GM19395 (cell line): ENCODE results near the gene NUDT7.
A peak's percentile ranks its signal among the peaks of the same experiment; 100 is the strongest.

Experiments used
- ATAC-seq: cut with Tn5 transposase; IDR thresholded peaks from one replicate; pipeline ENCODE4 v1.9.1; 2021; ENCODE audit warnings: mild to moderate bottlenecking, moderate library complexity; ENCODE audit not compliant: unreplicated experiment

NUDT7 gene

GRCh38 chr16:77723108-77723514, 797 bp downstream of the NUDT7 start:
- ATAC-seq, result peak; percentile 20

GRCh38 chr16:77724174-77724573, 1.9 kb downstream of the NUDT7 start:
- no peak for ATAC-seq

- no peak for ATAC-seq
These were observed 7.6 kb downstream of the NUDT7 start for GRCh38 chr16:77729951-77730350.

- no peak for ATAC-seq
These were observed 10.1 kb downstream of the NUDT7 start for GRCh38 chr16:77732241-77732946.

GRCh38 chr16:77736879-77737278, 14.6 kb downstream of the NUDT7 start:
- ATAC-seq, result peak; percentile 96

GRCh38 chr16:77738706-77739558, 16.6 kb downstream of the NUDT7 start:
- no peak for ATAC-seq

GRCh38 chr16:77739559-77739892, 17.2 kb downstream of the NUDT7 start:
- ATAC-seq, result no peak

- ATAC-seq, result no peak
These were observed 21.8 kb downstream of the NUDT7 start for GRCh38 chr16:77744141-77744540.

- ATAC-seq, result no peak
These were observed 23.7 kb downstream of the NUDT7 start for GRCh38 chr16:77745972-77746371.

- no peak for ATAC-seq
These were observed 26.2 kb downstream of the NUDT7 start for GRCh38 chr16:77748421-77749005.

- ATAC-seq, result no peak
These were observed 27.1 kb downstream of the NUDT7 start for GRCh38 chr16:77749415-77749814.

- no peak for ATAC-seq
These were observed 35.7 kb downstream of the NUDT7 start for GRCh38 chr16:77758046-77758445.

- no peak for ATAC-seq
These were observed 36.2 kb downstream of the NUDT7 start for GRCh38 chr16:77758508-77758907.

GRCh38 chr16:77759201-77759600, 36.9 kb downstream of the NUDT7 start:
- no peak for ATAC-seq

- ATAC-seq, result no peak
These were observed 37.5 kb downstream of the NUDT7 start for GRCh38 chr16:77759821-77760220.

GRCh38 chr16:77760800-77761199, 38.5 kb downstream of the NUDT7 start:
- no peak for ATAC-seq

- no peak for ATAC-seq
These were observed 38.9 kb downstream of the NUDT7 start for GRCh38 chr16:77761204-77761603.

- ATAC-seq, result no peak
These were observed 39.9 kb downstream of the NUDT7 start for GRCh38 chr16:77762262-77762661.

- no peak for ATAC-seq
These were observed 41.7 kb downstream of the NUDT7 start for GRCh38 chr16:77763994-77764393.

GRCh38 chr16:77767211-77767610, 44.9 kb downstream of the NUDT7 start:
- ATAC-seq, result no peak

- no peak for ATAC-seq
These were observed 45.5 kb downstream of the NUDT7 start for GRCh38 chr16:77767826-77768225.
